GM18502 (cell line): ENCODE measurements around the gene STAU1.
A peak's percentile ranks its signal among the peaks of the same experiment; 100 is the strongest.
"Not testable (repeated sequence)": the region's sequence is repeated elsewhere in the genome, so short reads cannot be mapped to it uniquely, and the experiment has no call there.

Source experiments
- ATAC-seq: cut with Tn5 transposase; IDR thresholded peaks from one replicate; pipeline ENCODE4 v1.9.1; 2021; ENCODE audit warnings: mild to moderate bottlenecking; ENCODE audit not compliant: unreplicated experiment, poor library complexity

STAU1 gene

GRCh38 chr20:49210101-49210756, 22.1 kb upstream of the STAU1 start:
- ATAC-seq = no peak

- no peak for ATAC-seq
Observed at GRCh38 chr20:49207076-49207475, 18.9 kb upstream of the STAU1 start.

- no peak for ATAC-seq
Observed at GRCh38 chr20:49203746-49204145, 15.6 kb upstream of the STAU1 start.

- ATAC-seq = no peak
Observed at GRCh38 chr20:49203011-49203410, 14.9 kb upstream of the STAU1 start.

GRCh38 chr20:49199729-49200293, 11.7 kb upstream of the STAU1 start:
- ATAC-seq = no peak

GRCh38 chr20:49192944-49193518, 4.9 kb upstream of the STAU1 start:
- not testable (repeated sequence) for ATAC-seq

- ATAC-seq = no peak
Observed at GRCh38 chr20:49187330-49187850, 744 bp downstream of the STAU1 start.

- ATAC-seq = no peak
Observed at GRCh38 chr20:49186535-49187329, 1.4 kb downstream of the STAU1 start.

GRCh38 chr20:49185071-49185761, 2.9 kb downstream of the STAU1 start:
- ATAC-seq = no peak

GRCh38 chr20:49184691-49185070, 3.5 kb downstream of the STAU1 start:
- no peak for ATAC-seq

GRCh38 chr20:49184084-49184501, 4.0 kb downstream of the STAU1 start:
- ATAC-seq = not testable (repeated sequence)

- no peak for ATAC-seq
Observed at GRCh38 chr20:49183444-49183843, 4.7 kb downstream of the STAU1 start.

GRCh38 chr20:49181265-49181877, 6.8 kb downstream of the STAU1 start:
- ATAC-seq = no peak

- ATAC-seq = peak; percentile 41
Observed at GRCh38 chr20:49179368-49180277, 8.5 kb downstream of the STAU1 start.

- ATAC-seq = no peak
Observed at GRCh38 chr20:49174183-49174582, 14.0 kb downstream of the STAU1 start.

GRCh38 chr20:49172413-49172812, 15.7 kb downstream of the STAU1 start:
- ATAC-seq = no peak

- ATAC-seq = no peak
Observed at GRCh38 chr20:49171909-49172308, 16.2 kb downstream of the STAU1 start.

GRCh38 chr20:49170714-49171113, 17.4 kb downstream of the STAU1 start:
- no peak for ATAC-seq

GRCh38 chr20:49169547-49169946, 18.6 kb downstream of the STAU1 start:
- ATAC-seq = no peak
